Mesendoderm (in vitro differentiated cells): Measurements from ENCODE around the gene GATA2.

ENCODE experiments used
- DNase-seq: peaks from one replicate; pipeline ENCODE4 v3.0.0; 2013
- H2AK5ac ChIP-seq: 2 replicates; pipeline ENCODE4 v1.6.1; 2013; ENCODE audit warnings: low read length, inconsistent platforms
- H2BK120ac ChIP-seq: 2 replicates; pipeline ENCODE4 v1.6.1; 2013; ENCODE audit warnings: low read depth, mild to moderate bottlenecking, low read length, moderate library complexity, mixed read lengths
- H2BK15ac ChIP-seq: replicated peaks from 2 replicates; pipeline ENCODE4 v1.6.1; 2013; ENCODE audit warnings: low read depth, mild to moderate bottlenecking, moderate library complexity
- H2BK5ac ChIP-seq: 2 replicates; pipeline ENCODE4 v1.6.1; 2013; ENCODE audit warnings: low read length, inconsistent platforms
- H3K18ac ChIP-seq: 2 replicates; pipeline ENCODE4 v1.6.1; 2013; ENCODE audit warnings: mild to moderate bottlenecking, low read length, mixed read lengths
- H3K23ac ChIP-seq: one replicate; pipeline ENCODE4 v1.6.1; 2013; ENCODE audit warnings: low read length
- H3K27ac ChIP-seq: 2 replicates; pipeline ENCODE4 v1.5.1; 2013; ENCODE audit warnings: low read depth, mild to moderate bottlenecking, inconsistent platforms, low read length, moderate library complexity
- H3K27me3 ChIP-seq: 2 replicates; pipeline ENCODE4 v1.6.1; 2013; ENCODE audit warnings: low read length, control low read depth, mild to moderate bottlenecking, inconsistent platforms; ENCODE audit not compliant: insufficient read depth, poor library complexity
- H3K36me3 ChIP-seq: 2 replicates; pipeline ENCODE4 v1.6.1; 2013; ENCODE audit warnings: low read length, inconsistent platforms; ENCODE audit not compliant: control insufficient read depth, insufficient read depth
- H3K4ac ChIP-seq: one replicate; pipeline ENCODE4 v1.6.1; 2013; ENCODE audit warnings: low read depth, mild to moderate bottlenecking, low read length, moderate library complexity
- H3K4me1 ChIP-seq: 2 replicates; pipeline ENCODE4 v1.6.1; 2013; ENCODE audit warnings: low read depth, low read length, inconsistent platforms; ENCODE audit not compliant: control insufficient read depth
- H3K4me2 ChIP-seq: 2 replicates; pipeline ENCODE4 v1.6.1; 2013; ENCODE audit warnings: low read length
- H3K4me3 ChIP-seq: 2 replicates; pipeline ENCODE4 v1.5.1; 2013; ENCODE audit warnings: mild to moderate bottlenecking, low read length
- H3K56ac ChIP-seq: one replicate; pipeline ENCODE4 v1.6.1; 2013; ENCODE audit warnings: low read length
- H3K79me1 ChIP-seq: 2 replicates; pipeline ENCODE4 v1.6.1; 2013; ENCODE audit warnings: low read length, inconsistent platforms
- H3K79me2 ChIP-seq: 2 replicates; pipeline ENCODE4 v1.6.1; 2013; ENCODE audit warnings: mild to moderate bottlenecking, low read length; ENCODE audit not compliant: control insufficient read depth, insufficient read depth
- H3K9ac ChIP-seq: 2 replicates; pipeline ENCODE4 v1.6.1; 2013; ENCODE audit warnings: low read length, inconsistent platforms
- H4K5ac ChIP-seq: one replicate; pipeline ENCODE4 v1.6.1; 2013; ENCODE audit warnings: low read length
- H4K8ac ChIP-seq: one replicate; pipeline ENCODE4 v1.6.1; 2013; ENCODE audit warnings: low read depth, mild to moderate bottlenecking, control low read depth, low read length, moderate library complexity
- WGBS: extraction: QIAGEN DNeasy Blood & Tissue Kit; methylation state at CpG from one replicate; pipeline ENCODE4 v1.1.7; 2013; ENCODE audit warnings: low lambda C conversion rate, missing lambda C conversion rate; ENCODE audit not compliant: insufficient coverage; ENCODE audit errors: extremely low coverage; 5-methylcytosine and 5-hydroxymethylcytosine counted together

Gene GATA2

GRCh38 chr3:128434524-128434923 is 58.5 kb downstream of the GATA2 start:
- Histone ChIP-seq H3K79me2 (no peaks in the 10 kb centered on the region), H3K79me1 (no peaks in the 10 kb centered on the region), H3K23ac (no peak overlapping the region), H3K56ac (no peak overlapping the region), H3K4ac (no peak overlapping the region), H3K18ac (no peak overlapping the region), H2BK15ac (no peak overlapping the region), H3K27me3 (peaks cover 8% of the 10 kb centered on the region), H2BK120ac (no peak overlapping the region), H4K5ac (no peak overlapping the region), H2AK5ac (no peak overlapping the region), H3K4me2 (no peak overlapping the region), H3K27ac (no peak overlapping the region), H2BK5ac (no peak overlapping the region), H3K36me3 (no peaks in the 10 kb centered on the region), H3K9ac (no peak overlapping the region), H3K4me1 (no peaks in the 10 kb centered on the region), H4K8ac (no peak overlapping the region), H3K4me3 (no peak overlapping the region)
- DNase-seq = no peak
- no CpG with 5 or more reads among the region's 2 CpGs for WGBS

DNA sequence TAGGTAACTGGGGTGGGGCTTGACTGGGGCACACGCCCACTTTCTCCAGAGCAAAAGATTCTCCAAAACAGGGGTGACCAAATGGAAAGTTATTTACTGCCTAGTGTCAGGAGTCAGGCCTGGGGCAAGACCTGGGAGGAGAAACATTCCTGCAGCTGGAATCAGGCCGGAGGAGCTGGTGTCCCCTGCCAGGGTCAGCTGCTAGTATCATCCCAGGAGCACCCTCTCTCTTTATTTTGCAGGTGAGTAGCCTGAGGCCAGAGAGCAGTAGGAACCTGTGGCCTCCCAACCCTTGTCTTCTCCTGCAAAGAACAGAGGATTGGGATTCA is 59.2 kb downstream of the GATA2 start:
- Histone ChIP-seq H4K8ac (no peak overlapping the region), H2BK15ac (no peak overlapping the region), H3K23ac (no peak overlapping the region), H3K79me1 (no peaks in the 10 kb centered on the region), H3K79me2 (no peaks in the 10 kb centered on the region), H3K4me3 (no peak overlapping the region), H2BK120ac (no peak overlapping the region), H4K5ac (no peak overlapping the region), H3K27me3 (peaks cover 8% of the 10 kb centered on the region), H2BK5ac (no peak overlapping the region), H3K4ac (no peak overlapping the region), H3K9ac (no peak overlapping the region), H3K56ac (no peak overlapping the region), H3K4me1 (no peaks in the 10 kb centered on the region), H3K18ac (no peak overlapping the region), H3K27ac (no peak overlapping the region), H3K4me2 (no peak overlapping the region), H3K36me3 (no peaks in the 10 kb centered on the region), H2AK5ac (no peak overlapping the region)
- peak; percentile 89 for DNase-seq
- no CpG with 5 or more reads among the region's 2 CpGs for WGBS

DNA sequence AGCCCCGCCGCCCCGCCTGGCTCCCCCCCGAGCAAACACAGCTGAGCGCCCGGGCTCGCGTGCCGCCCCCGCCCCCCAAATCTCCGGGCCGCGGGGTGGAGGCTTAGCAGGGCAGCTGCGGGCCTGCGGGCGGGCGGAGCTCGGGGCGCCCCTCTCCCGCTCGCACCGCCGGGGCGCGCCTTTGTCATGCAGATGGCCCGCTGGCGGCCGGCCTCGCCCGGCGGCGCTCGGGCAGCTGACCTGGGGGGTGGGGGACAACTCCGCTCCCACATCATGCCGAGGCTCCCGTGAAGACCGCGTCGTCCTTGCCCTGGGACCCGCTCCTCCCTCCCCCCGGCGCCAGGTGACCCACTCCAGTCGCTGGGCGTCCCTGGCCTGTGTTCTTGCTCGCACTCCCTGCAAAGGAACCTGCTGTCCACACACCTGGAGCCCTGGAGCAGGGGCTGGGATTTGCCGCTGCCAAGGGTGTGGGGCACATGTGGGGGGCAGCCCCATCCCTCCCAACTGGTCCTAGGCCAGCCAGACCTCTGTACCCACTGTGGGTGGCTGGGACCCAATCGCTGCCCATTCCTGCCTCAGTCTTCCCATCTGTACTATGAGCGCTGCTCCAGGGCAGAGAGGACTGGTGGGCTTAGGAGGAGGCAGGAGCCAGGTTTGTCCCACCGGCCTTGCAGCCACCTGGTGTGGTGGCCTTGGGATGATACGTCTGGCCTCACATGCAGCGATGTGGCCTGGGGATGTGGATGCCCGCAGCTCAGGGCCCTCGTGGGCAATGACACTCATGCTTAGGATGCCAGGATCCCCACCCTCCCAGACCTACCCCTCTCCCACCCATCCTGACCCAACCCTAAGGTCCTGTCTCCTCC is 59.8 kb downstream of the GATA2 start:
- Histone ChIP-seq H3K36me3 (no peaks in the 10 kb centered on the region), H3K27ac (no peak overlapping the region), H2BK5ac (no peak overlapping the region), H3K23ac (no peak overlapping the region), H3K4ac (no peak overlapping the region), H3K27me3 (peaks cover 8% of the 10 kb centered on the region), H3K79me1 (no peaks in the 10 kb centered on the region), H3K4me3 (no peak overlapping the region), H3K79me2 (no peaks in the 10 kb centered on the region), H3K4me2 (peak overlapping the region; percentile 43), H3K18ac (peak overlapping the region; percentile 24), H2AK5ac (no peak overlapping the region), H2BK120ac (no peak overlapping the region), H2BK15ac (no peak overlapping the region), H3K56ac (peak overlapping the region; percentile 62), H3K9ac (peak overlapping the region; percentile 31), H4K5ac (no peak overlapping the region), H4K8ac (no peak overlapping the region), H3K4me1 (no peaks in the 10 kb centered on the region)
- WGBS = no CpG with 5 or more reads among the region's 53 CpGs
- DNase-seq = no peak

DNA sequence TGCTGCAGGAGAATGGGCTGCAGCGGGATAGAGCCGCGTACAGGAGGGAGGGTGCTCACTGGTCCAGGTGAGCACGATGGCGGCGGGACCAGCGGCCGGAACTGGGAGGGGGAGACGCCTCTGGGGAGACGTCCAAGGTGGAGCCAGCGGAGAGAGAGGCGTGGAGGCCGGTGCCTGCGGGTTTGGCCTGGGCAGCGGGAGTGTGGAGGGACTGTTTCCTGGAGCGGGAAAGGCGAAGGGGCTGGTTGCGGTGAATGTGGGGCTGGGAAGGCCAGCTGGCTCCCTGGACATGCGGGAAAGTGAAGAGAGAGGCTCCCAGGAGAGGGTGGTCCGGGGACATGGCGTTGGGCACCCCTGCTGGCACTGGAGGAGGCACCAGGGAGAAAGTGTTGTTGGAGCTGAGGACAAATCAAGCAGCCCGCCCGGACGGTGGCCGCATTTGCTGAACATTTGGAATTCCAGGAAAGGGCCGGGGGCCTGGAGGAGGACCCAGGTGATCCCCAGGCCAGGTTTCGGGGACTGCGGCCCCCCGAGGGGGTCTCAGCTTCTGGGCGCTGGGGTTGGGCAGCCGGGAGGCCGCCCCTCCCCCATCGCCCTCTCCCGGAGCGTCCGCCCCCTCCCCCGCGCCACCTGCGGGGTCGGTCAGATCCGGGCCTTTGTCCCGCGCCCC is 60.6 kb downstream of the GATA2 start:
- DNase-seq = peak; percentile 64
- no peaks in the 10 kb centered on the region for H3K79me1 ChIP-seq
- H3K23ac ChIP-seq = no peak overlapping the region
- no peak overlapping the region for H3K4ac ChIP-seq
- no peaks in the 10 kb centered on the region for H3K36me3 ChIP-seq
- H3K27me3 ChIP-seq = peaks cover 8% of the 10 kb centered on the region
- H3K4me1 ChIP-seq = no peaks in the 10 kb centered on the region
- H2BK5ac ChIP-seq = no peak overlapping the region
- peak overlapping the region; percentile 79 for H3K56ac ChIP-seq
- H2BK120ac ChIP-seq = no peak overlapping the region
- H4K5ac ChIP-seq = no peak overlapping the region
- no CpG with 5 or more reads among the region's 43 CpGs for WGBS
- no peak overlapping the region for H2AK5ac ChIP-seq
- no peak overlapping the region for H2BK15ac ChIP-seq
- peak overlapping the region; percentile 24 for H3K18ac ChIP-seq
- no peak overlapping the region for H3K27ac ChIP-seq
- no peaks in the 10 kb centered on the region for H3K79me2 ChIP-seq
- no peak overlapping the region for H4K8ac ChIP-seq
- H3K9ac ChIP-seq = peak overlapping the region; percentile 65
- peak overlapping the region; percentile 92 for H3K4me2 ChIP-seq
- peak overlapping the region; percentile 20 for H3K4me3 ChIP-seq

- H3K4me3 ChIP-seq = no peak overlapping the region
- H3K79me2 ChIP-seq = no peaks in the 10 kb centered on the region
- WGBS = no CpG with 5 or more reads among the region's 13 CpGs
- H3K36me3 ChIP-seq = no peaks in the 10 kb centered on the region
- H3K9ac ChIP-seq = peak overlapping the region; percentile 65
- H3K18ac ChIP-seq = no peak overlapping the region
- H3K4me2 ChIP-seq = peak overlapping the region; percentile 92
- no peak overlapping the region for H3K23ac ChIP-seq
- no peak overlapping the region for H2BK120ac ChIP-seq
- no peak for DNase-seq
- H4K5ac ChIP-seq = no peak overlapping the region
- H2BK15ac ChIP-seq = no peak overlapping the region
- no peaks in the 10 kb centered on the region for H3K79me1 ChIP-seq
- H4K8ac ChIP-seq = no peak overlapping the region
- peak overlapping the region; percentile 17 for H3K56ac ChIP-seq
- H2AK5ac ChIP-seq = no peak overlapping the region
- no peaks in the 10 kb centered on the region for H3K4me1 ChIP-seq
- H2BK5ac ChIP-seq = no peak overlapping the region
- H3K27me3 ChIP-seq = peaks cover 11% of the 10 kb centered on the region
- H3K27ac ChIP-seq = no peak overlapping the region
- no peak overlapping the region for H3K4ac ChIP-seq
Observed at GRCh38 chr3:128431803-128432300, 61.1 kb downstream of the GATA2 start.
